Naive thymus-derived CD8-positive, alpha-beta T cell (primary cell): ENCODE results near the gene NR3C1. TPM values are rescaled to one million over a fixed set of nuclear protein-coding genes. Genes with fewer than 3 reads are reported as not detected.
"Not testable (repeated sequence)": the region's sequence is repeated elsewhere in the genome, so short reads cannot be mapped to it uniquely, and the experiment has no call there.

ENCODE experiments used
- ATAC-seq, 2 donors: fragments of 150-1000 bp; cut with Tn5 transposase in 1 of 2; sonication (Bioruptor Pico), chemical (Tn5 transposase) in 1 of 2; 1 replicate in 1 of 2; 2 replicates in 1 of 2; pipeline ENCODE4 v1.10.0; 2021; ENCODE audit warnings: mild to moderate bottlenecking in 2 of 2, moderate library complexity in 2 of 2
- POLR2A ChIA-PET: fragments of 350-600 bp; sonication (Branson Sonifier 250); formaldehyde crosslinking; loops from one replicate; lab custom pipeline; 2021; ENCODE audit warnings: antibody characterized with exemption; lab: Charles Lee
- DNase-seq, 10 donors: peaks; one replicate each; pipeline versions ENCODE4 v3.0.0 to v3.0.0-alpha.2; 2020 to 2022
- H3K27ac Mint-ChIP-seq, 10 donors: one replicate each; pipeline ENCODE4 v1.8.0; 2020 to 2022; ENCODE audit warnings: mild to moderate bottlenecking in 10 of 10, mixed read lengths in 10 of 10, moderate library complexity in 4 of 10, inconsistent platforms in 1 of 10
- H3K27me3 Mint-ChIP-seq, 5 donors: one replicate each; pipeline ENCODE4 v1.8.0; 2021 to 2022; ENCODE audit warnings: mixed read lengths in 5 of 5
- H3K36me3 Mint-ChIP-seq, 3 donors: one replicate each; pipeline ENCODE4 v1.8.0; 2020 to 2022; ENCODE audit warnings: mixed read lengths in 3 of 3, mild to moderate bottlenecking in 2 of 3, inconsistent platforms in 1 of 3
- H3K4me1 Mint-ChIP-seq, 4 donors: one replicate each; pipeline ENCODE4 v1.8.0; 2021 to 2022; ENCODE audit warnings: mixed read lengths in 4 of 4
- H3K4me3 Mint-ChIP-seq, 10 donors: one replicate each; pipeline ENCODE4 v1.8.0; 2020 to 2022; ENCODE audit warnings: mild to moderate bottlenecking in 10 of 10, mixed read lengths in 10 of 10, moderate library complexity in 6 of 10, inconsistent platforms in 1 of 10
- H3K9me3 Mint-ChIP-seq, 9 donors: one replicate each; pipeline ENCODE4 v1.8.0; 2020 to 2022; ENCODE audit warnings: mixed read lengths in 9 of 9, mild to moderate bottlenecking in 3 of 9, inconsistent platforms in 1 of 9, moderate library complexity in 1 of 9
- polyA plus RNA-seq, 3 donors: library from polyadenylated mRNA; unstranded; fragments of 300-500 nt; fragmentation: Illumina TruSeq; gene quantifications; one replicate each; pipeline ENCODE4 v1.2.3, GENCODE V29; 2021
- total RNA-seq, 8 experiments: library from RNA in 2 of 8; stranded (reverse) in 2 of 8; gene quantifications; one replicate each; pipeline ENCODE4 v1.2.3 and lab custom pipeline; 2021 to 2026

The NR3C1 gene
- total and polyA plus RNA-seq, 5 experiments from 2014 or later = 60.2 to 133 (median 83.9) TPM

DNA sequence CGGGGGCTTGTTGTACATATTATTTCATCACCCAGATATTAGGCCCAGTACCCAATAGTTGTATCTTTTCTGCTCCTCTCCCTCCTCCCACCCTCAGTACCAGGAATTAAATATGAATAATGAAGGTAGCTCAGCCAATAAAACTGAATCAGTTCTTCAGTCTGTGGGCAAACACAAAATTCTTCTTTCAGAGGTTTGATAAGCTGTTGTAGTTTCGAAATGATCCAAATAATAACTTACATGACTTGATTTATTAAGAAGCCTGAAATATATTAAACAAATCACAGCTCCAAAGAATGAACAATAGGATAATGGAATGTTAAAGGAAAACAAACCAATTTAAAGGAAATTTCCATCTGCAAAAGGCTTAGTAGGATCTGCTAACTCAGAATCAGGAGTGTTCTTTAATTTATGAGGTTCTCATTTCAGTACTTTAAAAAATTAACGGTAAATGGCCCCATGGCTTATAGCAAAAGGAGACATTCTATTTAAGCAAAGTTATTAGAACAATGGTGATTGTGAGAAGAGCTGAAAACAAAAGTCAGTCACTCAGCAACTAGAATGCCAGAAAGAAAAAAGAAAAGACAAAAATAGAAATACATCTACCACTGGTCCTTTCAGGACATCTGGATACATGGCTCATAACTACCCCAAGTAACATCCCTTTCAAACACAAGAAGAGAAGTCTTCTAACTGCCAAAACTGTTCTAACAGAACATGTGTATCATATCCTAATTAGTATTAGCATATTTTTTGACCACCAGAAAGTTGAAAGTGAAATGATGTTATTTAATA lies 62.4 kb downstream of the NR3C1 start:
- DNase-seq (no peak), ATAC-seq (no peak)
- H3K27me3 Mint-ChIP-seq = no peaks in the 10 kb centered on the region
- no peak overlapping the region for H3K4me3 Mint-ChIP-seq
- POLR2A ChIA-PET = no interaction called here
- peaks cover 0 to 12% (median 11%) of the 10 kb centered on the region in 3 donors for H3K36me3 Mint-ChIP-seq
- peak overlapping the region in 2 of 10 donors; percentile 25 to 72 for H3K27ac Mint-ChIP-seq
- H3K9me3 Mint-ChIP-seq = no peaks in the 10 kb centered on the region
- peaks cover 19 to 48% (median 43%) of the 10 kb centered on the region in 4 donors for H3K4me1 Mint-ChIP-seq

DNA sequence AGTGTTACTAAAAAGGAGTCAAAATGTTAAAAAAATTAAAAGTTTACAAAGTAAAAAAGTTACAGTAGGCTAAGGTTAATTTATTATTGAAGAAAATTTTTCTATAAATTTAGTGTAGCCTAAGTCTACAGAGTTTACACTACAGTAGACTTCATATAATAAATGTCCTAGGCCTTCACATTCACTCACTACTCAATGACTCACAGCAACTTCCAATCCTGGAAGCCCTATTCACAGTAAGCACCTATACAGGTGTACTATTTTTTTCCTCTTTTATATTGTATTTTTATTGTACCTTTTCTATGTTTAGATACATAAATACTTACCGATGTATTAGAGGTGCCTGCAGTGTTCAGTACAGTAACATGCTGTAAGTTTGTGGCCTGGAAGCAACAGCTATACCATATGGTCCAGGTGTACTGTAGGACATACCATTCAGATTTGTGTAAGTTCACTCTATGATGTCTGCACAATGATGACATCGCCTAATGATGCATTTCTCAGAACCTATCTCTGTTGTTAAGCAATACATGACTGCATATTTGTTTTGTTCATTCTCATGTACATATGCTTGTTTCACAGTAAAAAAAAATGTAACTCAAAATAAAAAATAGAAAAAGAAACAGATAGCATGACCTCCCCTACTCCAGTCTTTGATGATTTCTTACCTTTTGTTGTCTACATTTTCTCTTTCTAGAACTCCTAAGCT lies 64.7 kb downstream of the NR3C1 start:
- DNase-seq (no peak), ATAC-seq (no peak)
- Mint-ChIP-seq H3K27me3 (no peaks in the 10 kb centered on the region), H3K27ac (peak overlapping the region in 4 of 10 donors; percentile 6 to 77 (median 44)), H3K4me1 (peaks cover 21 to 62% (median 45%) of the 10 kb centered on the region in 4 donors), H3K36me3 (peaks cover 0 to 23% (median 17%) of the 10 kb centered on the region in 3 donors), H3K4me3 (no peak overlapping the region), H3K9me3 (no peaks in the 10 kb centered on the region)
- POLR2A ChIA-PET = interaction anchor here (1.1 kb wide), 1 partner anchor 66 kb away, joined by 3 read pairs; no protein-coding TSS in a partner anchor

DNA sequence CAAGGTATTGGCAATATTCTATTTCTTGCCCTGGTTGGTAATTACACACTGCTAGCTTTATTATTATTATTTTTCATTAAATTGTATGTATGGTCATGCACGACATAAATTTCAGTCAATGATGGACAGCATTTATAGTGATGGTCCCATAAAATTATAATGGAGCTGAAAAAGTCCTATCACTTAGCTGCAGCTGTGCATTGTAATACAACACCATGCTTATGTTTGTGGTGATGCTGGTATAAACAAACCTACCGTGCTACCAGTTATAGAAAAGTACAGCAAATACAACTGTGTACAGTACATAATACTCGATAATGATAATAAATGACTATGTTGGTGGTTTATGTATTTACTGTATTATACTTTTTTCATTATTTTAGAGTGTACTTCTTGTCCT lies 65.5 kb downstream of the NR3C1 start:
- Mint-ChIP-seq H3K9me3 (no peaks in the 10 kb centered on the region), H3K4me3 (no peak overlapping the region), H3K27me3 (no peaks in the 10 kb centered on the region), H3K4me1 (peaks cover 21 to 57% (median 41%) of the 10 kb centered on the region in 4 donors), H3K36me3 (peaks cover 0 to 29% (median 23%) of the 10 kb centered on the region in 3 donors), H3K27ac (no peak overlapping the region)
- DNase-seq = no peak
- POLR2A ChIA-PET = interaction anchor here (1.1 kb wide), 1 partner anchor 67 kb away, joined by 3 read pairs; no protein-coding TSS in a partner anchor
- no peak for ATAC-seq

DNA sequence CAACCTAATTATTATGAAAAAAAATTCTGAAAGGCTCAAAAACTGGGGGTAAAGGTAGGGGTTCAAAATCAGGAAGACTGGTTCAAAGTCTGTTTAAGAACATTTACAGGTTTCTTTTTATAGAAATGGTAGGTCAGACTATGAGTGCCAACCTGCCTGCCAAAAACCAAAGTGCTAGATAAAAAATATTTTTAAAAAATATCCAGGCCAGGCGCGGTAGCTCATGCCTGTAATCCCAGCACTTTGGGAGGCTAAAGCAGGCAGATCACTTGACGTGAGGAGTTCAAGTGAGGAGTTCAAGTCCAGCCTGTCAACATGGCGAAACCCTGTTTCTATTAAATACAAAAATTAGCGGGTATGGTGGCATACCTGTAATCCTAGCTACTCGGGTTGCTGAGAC lies 67.0 kb downstream of the NR3C1 start:
- Mint-ChIP-seq H3K4me3 (no peak overlapping the region), H3K9me3 (no peaks in the 10 kb centered on the region), H3K36me3 (peaks cover 0 to 36% (median 32%) of the 10 kb centered on the region in 3 donors), H3K4me1 (peaks cover 16 to 52% (median 35%) of the 10 kb centered on the region in 4 donors), H3K27me3 (no peaks in the 10 kb centered on the region), H3K27ac (no peak overlapping the region)
- ATAC-seq = no peak
- POLR2A ChIA-PET = no interaction called here
- DNase-seq = no peak

DNA sequence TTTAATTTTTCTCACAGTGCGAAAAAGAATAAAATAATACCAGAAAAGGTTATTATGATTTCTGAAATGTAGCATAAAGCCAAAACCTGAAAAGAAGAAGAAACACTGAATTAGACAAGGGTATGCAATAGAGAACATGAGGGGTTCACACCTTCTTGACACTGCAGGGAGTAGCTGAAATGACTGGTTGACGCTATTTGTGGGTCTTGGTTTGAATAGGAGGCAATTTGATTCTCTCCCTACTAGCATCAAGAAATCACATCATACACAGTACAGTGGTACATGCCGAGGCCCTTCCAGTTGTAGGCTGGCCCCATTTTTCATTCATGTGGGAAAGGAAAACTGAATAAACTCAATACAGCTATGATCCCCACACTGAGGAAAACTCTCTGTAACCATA lies 68.6 kb downstream of the NR3C1 start:
- Mint-ChIP-seq H3K9me3 (no peaks in the 10 kb centered on the region), H3K27me3 (no peaks in the 10 kb centered on the region), H3K4me3 (no peak overlapping the region), H3K36me3 (peaks cover 0 to 37% (median 31%) of the 10 kb centered on the region in 3 donors), H3K27ac (no peak overlapping the region), H3K4me1 (peaks cover 22 to 52% (median 34%) of the 10 kb centered on the region in 4 donors)
- DNase-seq = no peak
- no peak for ATAC-seq
- POLR2A ChIA-PET = no interaction called here

DNA sequence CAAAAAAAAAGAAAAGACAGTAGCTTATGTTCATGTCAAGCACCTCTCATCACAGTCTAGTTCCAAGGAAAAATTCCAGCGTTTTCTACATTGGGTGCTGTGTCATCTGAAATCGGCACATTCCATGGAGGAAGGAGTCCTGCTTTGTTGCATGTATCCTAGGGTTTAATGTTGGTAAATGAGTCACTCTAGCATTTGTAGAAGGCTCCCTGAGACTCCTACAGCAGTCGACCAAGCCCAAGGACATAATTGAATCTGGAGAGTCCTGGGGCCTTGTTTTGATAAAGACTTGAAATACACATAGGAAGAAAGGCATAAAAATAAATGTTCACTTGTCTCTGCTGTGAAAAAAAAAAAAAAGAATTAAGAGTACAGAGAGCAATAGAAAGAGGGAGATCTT lies 69.1 kb downstream of the NR3C1 start:
- H3K9me3 Mint-ChIP-seq, ATAC-seq, POLR2A ChIA-PET, H3K4me3 Mint-ChIP-seq, DNase-seq, H3K27me3 Mint-ChIP-seq: not testable (repeated sequence)
- H3K36me3 Mint-ChIP-seq = peaks cover 0 to 34% (median 31%) of the 10 kb centered on the region in 3 donors
- H3K27ac Mint-ChIP-seq = peak overlapping the region in 1 of 10 donors; percentile 49
- peaks cover 19 to 49% (median 30%) of the 10 kb centered on the region in 4 donors for H3K4me1 Mint-ChIP-seq

DNA sequence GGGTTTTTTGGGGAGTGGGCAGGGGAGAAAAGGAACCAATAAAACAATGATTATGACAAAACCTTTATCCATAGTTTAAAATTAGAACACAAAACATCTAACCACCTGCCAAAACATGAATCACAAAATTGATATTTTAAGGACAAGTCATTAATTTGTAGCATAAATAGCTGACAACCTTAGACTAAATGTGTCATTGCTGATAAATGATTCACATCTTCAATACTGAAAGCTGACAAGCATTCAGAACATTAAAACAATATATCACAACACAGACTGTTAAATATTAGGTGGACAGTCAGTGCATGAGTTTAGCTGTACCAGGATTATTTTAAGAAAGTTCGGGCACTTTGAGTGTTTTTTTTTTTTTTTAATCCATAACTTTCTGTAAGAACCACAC lies 71.5 kb downstream of the NR3C1 start:
- ATAC-seq = no peak
- H3K4me1 Mint-ChIP-seq = peaks cover 30 to 64% (median 47%) of the 10 kb centered on the region in 4 donors
- peaks cover 0 to 35% (median 34%) of the 10 kb centered on the region in 3 donors for H3K36me3 Mint-ChIP-seq
- H3K27me3 Mint-ChIP-seq = no peaks in the 10 kb centered on the region
- H3K4me3 Mint-ChIP-seq = no peak overlapping the region
- DNase-seq = no peak
- H3K9me3 Mint-ChIP-seq = peaks cover 0 to 12% (median 4%) of the 10 kb centered on the region in 9 donors
- no peak overlapping the region for H3K27ac Mint-ChIP-seq
- POLR2A ChIA-PET = interaction anchor here (0.6 kb wide), 1 partner anchor 72 kb away, joined by 3 read pairs; no protein-coding TSS in a partner anchor

DNA sequence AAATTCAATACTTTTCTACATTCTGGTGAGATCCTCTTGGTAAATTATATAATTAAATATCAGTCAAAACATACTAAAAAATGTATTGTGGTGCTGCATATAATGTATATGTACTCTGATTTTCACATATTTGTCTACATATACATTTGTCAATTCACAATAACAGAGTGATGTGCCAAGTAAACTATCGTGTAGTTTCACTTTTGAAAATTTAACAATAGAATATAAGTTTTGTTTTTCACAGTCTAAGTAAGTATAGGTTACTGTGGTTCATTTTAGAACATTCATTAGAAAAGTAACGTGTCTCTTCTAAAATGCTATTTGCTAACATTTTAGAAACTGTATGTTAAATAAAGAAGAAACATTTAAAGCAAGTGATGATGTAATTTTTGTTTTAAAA lies 73.6 kb downstream of the NR3C1 start:
- no peak for DNase-seq
- peaks cover 0 to 13% (median 4%) of the 10 kb centered on the region in 9 donors for H3K9me3 Mint-ChIP-seq
- H3K36me3 Mint-ChIP-seq = peaks cover 0 to 31% (median 30%) of the 10 kb centered on the region in 3 donors
- ATAC-seq = no peak
- H3K4me1 Mint-ChIP-seq = peaks cover 23 to 62% (median 46%) of the 10 kb centered on the region in 4 donors
- no peaks in the 10 kb centered on the region for H3K27me3 Mint-ChIP-seq
- POLR2A ChIA-PET = no interaction called here
- no peak overlapping the region for H3K4me3 Mint-ChIP-seq
- H3K27ac Mint-ChIP-seq = no peak overlapping the region

DNA sequence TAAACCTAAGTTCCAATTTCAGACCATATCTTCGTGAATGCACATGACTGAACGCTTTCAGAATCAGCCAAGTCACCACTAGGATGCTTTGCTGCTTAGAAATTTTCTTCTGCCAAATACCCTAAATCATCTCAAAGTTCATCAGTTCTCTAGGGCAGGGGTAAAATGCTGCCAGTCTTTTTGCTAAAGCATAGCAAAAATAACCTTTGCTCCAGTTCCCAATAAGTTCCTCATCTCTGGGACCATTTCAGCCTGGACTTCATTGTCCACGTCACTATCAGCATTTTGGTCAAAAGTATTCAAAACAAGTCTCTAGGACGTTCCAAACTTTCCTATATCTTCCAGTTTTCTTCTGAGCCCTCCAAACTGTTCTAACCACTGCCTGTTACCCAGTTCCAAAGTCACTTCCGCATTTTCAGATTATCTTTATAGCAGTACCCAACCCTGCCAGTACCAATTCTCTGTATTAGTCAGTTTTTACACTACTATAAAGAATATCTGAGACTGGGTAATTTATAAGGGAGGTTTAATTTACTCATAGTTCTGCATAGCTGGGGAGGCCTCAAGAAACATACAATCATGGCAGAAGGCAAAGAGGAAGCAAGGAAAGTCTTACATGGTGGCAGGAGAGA lies 74.8 kb downstream of the NR3C1 start:
- H3K27me3 Mint-ChIP-seq = no peaks in the 10 kb centered on the region
- peak overlapping the region in 3 of 10 donors; percentile 7 to 46 (median 8) for H3K27ac Mint-ChIP-seq
- ATAC-seq (no peak), DNase-seq (no peak)
- H3K4me1 Mint-ChIP-seq = peaks cover 27 to 67% (median 57%) of the 10 kb centered on the region in 4 donors
- H3K36me3 Mint-ChIP-seq = peaks cover 0 to 24% (median 23%) of the 10 kb centered on the region in 3 donors
- POLR2A ChIA-PET = no interaction called here
- no peak overlapping the region for H3K4me3 Mint-ChIP-seq
- peaks cover 0 to 13% (median 4%) of the 10 kb centered on the region in 9 donors for H3K9me3 Mint-ChIP-seq

DNA sequence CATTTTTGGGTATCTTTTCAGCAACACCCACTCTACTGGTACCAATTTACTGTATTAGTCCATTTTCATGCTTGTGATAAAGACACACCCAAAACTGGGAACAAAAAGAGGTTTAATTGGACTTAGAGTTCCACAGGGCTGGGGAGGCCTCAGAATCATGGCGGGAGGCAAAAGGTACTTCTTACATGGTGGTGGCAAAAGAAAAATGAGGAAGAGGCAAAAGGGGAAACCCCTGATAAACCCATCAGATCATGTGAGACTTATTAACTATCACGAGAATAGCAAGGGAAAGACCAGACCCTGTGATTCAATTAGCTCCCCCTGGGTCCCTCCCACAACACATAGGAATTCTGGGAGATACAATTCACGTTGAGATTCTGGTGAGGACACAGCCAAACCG lies 78.4 kb downstream of the NR3C1 start:
- Mint-ChIP-seq H3K9me3 (peaks cover 0 to 13% (median 5%) of the 10 kb centered on the region in 9 donors), H3K4me1 (peaks cover 34 to 84% (median 74%) of the 10 kb centered on the region in 4 donors), H3K36me3 (peaks cover 0 to 20% (median 5%) of the 10 kb centered on the region in 3 donors), H3K27ac (peak overlapping the region in 1 of 10 donors; percentile 24)
- POLR2A ChIA-PET, ATAC-seq, H3K4me3 Mint-ChIP-seq, DNase-seq, H3K27me3 Mint-ChIP-seq: not testable (repeated sequence)

DNA sequence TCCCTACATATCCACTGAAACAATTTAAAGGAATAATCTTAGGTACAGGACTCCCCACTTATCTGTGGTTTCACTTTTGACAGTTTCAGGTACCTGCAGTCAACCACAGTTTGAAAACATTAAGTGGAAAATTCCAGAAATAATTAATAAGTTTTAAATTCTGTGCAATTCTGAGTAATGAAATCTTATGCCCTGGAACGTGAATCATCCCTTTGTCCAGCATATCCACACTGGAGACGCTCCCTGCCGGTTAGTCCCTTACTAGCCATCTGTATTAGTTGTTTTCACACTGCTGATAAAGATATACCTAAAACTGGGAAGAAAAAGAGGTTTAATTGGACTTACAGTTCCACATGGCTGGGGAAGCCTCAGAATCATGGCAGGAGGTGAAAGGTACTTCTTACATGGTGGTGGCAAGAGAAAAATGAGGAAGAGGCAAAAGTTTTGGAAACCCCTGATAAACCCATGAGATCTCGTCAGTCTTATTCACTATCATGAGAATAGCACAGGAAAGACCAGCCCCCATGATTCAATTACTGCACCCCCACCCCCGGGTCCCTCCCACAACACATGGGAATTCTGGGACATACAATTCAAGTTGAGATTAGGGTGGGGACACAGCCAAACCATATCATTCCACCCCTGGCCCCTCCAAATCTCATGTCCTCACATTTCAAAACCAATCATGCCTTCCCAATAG lies 80.4 kb downstream of the NR3C1 start:
- ATAC-seq, H3K27me3 Mint-ChIP-seq, DNase-seq, POLR2A ChIA-PET, H3K9me3 Mint-ChIP-seq: not testable (repeated sequence)
- peak overlapping the region in 3 of 10 donors; percentile 12 to 49 (median 35) for H3K27ac Mint-ChIP-seq
- peaks cover 0 to 17% (median 4%) of the 10 kb centered on the region in 3 donors for H3K36me3 Mint-ChIP-seq
- H3K4me3 Mint-ChIP-seq = peak overlapping the region in 2 of 10 donors; percentile 29 to 31
- H3K4me1 Mint-ChIP-seq = peaks cover 29 to 86% (median 70%) of the 10 kb centered on the region in 4 donors

DNA sequence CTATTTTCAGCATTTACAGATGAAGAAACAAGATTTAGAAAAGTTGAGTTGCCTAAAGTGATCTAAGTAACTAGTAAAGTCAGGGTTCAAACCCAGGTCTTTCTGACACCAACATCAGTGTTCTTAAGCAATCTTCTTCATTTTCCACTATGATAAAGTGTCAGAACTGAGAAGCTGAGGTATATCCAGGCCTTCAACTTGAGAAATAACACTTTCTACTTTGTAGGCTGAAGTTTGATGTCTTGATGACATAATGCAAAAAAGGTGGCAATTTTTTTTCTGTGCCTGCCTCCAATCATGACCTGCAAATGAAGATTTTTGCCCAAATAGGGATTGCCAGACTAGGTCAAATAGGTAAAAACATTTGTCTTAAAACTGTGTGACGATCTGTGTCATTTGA lies 81.3 kb downstream of the NR3C1 start:
- no peaks in the 10 kb centered on the region for H3K27me3 Mint-ChIP-seq
- H3K4me3 Mint-ChIP-seq = no peak overlapping the region
- H3K36me3 Mint-ChIP-seq = peaks cover 0 to 17% (median 0%) of the 10 kb centered on the region in 3 donors
- POLR2A ChIA-PET = no interaction called here
- peaks cover 26 to 83% (median 65%) of the 10 kb centered on the region in 4 donors for H3K4me1 Mint-ChIP-seq
- H3K9me3 Mint-ChIP-seq = peaks cover 0 to 4% (median 0%) of the 10 kb centered on the region in 9 donors
- ATAC-seq (no peak), DNase-seq (no peak)
- H3K27ac Mint-ChIP-seq = peak overlapping the region in 3 of 10 donors; percentile 16 to 49 (median 29)
